Prostate gland (tissue), 2 donors: ENCODE data around the gene PPP2R2B. TPM values are rescaled to one million over a fixed set of nuclear protein-coding genes. Genes with fewer than 3 reads are reported as not detected.

Experiments
- DNase-seq: peaks from one replicate; pipeline ENCODE4 v3.0.0-alpha.2; 2019; ENCODE audit warnings: low spot score
- H3K27ac ChIP-seq, 2 donors: fragments of 200-600 bp; sonication (generic); 2 replicates each; pipeline ENCODE4 v1.5.1; 2017 to 2019
- H3K27me3 ChIP-seq: fragments of 200-600 bp; sonication (generic); replicated peaks from 2 replicates; pipeline ENCODE4 v1.5.1; 2019; ENCODE audit not compliant: insufficient read depth
- H3K36me3 ChIP-seq, 2 donors: fragments of 200-600 bp; sonication (generic); 1 replicate in 1 of 2; 2 replicates in 1 of 2; pipeline versions ENCODE4 v1.5.1 to v1.8.1; 2017 to 2019
- H3K4me1 ChIP-seq: fragments of 200-600 bp; sonication (generic); replicated peaks from 2 replicates; pipeline ENCODE4 v1.5.1; 2019
- H3K4me3 ChIP-seq, 2 donors: fragments of 200-600 bp; sonication (generic); 2 replicates each; pipeline ENCODE4 v1.5.1; 2017 to 2019
- H3K9me3 ChIP-seq: fragments of 200-600 bp; sonication (generic); 2 replicates; pipeline ENCODE4 v1.5.1; 2017
- POLR2A ChIP-seq: fragments of 450-650 bp; IDR thresholded peaks from one replicate; pipeline ENCODE4 v1.6.1; 2016; ENCODE audit warnings: antibody characterized with exemption, mild to moderate bottlenecking
- POLR2AphosphoS5 ChIP-seq: sonication (generic); formaldehyde crosslinking; IDR thresholded peaks from one replicate; pipeline ENCODE4 v1.6.1; 2017; ENCODE audit warnings: antibody characterized with exemption
- WGBS: methylation state at CpG from one replicate; pipeline ENCODE4 v1.1.5; 2018; 5-methylcytosine and 5-hydroxymethylcytosine counted together
- intact Hi-C: fragments of 100-400 bp; cut with DNase I; formaldehyde crosslinking; loops from one replicate; pipeline ENCODE4 v1.14.2; 2022
- total RNA-seq, 2 donors: library from RNA; depleted of rRNA; stranded (reverse); fragments of >200 nt; gene quantifications; one replicate each; pipeline ENCODE4 v1.1.0, GENCODE V29; 2016
- TF ChIP-seq, protein P1 (sequence below), 4 experiments: fragments of 200-600 bp in 2 of 4; fragments of 450-650 bp in 2 of 4; sonication (generic) in 2 of 4; IDR thresholded peaks; 1 replicate in 3 of 4; 2 replicates in 1 of 4; pipeline ENCODE4 v1.5.1; 2016 to 2019; ENCODE audit warnings: antibody characterized with exemption in 4 of 4, mild to moderate bottlenecking in 2 of 4, moderate library complexity in 2 of 4

Gene PPP2R2B
- total RNA-seq, 2 donors from 2014 or later, result 0.68 to 2.6 TPM

DNA sequence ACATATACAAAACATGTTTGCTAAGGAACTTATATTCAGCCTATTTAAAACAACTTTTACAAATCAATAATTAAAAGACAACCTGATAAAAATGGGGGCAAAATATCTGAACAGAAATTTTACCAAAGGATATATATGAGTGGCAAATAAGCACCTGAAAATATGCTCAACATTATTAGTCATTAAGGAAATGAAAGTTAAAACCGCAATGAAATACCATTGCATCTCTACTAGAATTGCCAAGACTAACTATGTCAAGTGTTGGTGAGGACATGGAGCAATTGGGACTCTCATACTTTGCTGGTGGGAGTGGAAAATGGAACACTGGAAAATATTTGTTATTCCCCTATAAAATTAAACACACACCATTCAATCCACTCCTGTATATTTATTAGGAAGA lies 26.3 kb upstream of the PPP2R2B start:
- whole genome bisulfite sequencing, result 96% methylated on average over 1 of the region's 1 CpG

DNA sequence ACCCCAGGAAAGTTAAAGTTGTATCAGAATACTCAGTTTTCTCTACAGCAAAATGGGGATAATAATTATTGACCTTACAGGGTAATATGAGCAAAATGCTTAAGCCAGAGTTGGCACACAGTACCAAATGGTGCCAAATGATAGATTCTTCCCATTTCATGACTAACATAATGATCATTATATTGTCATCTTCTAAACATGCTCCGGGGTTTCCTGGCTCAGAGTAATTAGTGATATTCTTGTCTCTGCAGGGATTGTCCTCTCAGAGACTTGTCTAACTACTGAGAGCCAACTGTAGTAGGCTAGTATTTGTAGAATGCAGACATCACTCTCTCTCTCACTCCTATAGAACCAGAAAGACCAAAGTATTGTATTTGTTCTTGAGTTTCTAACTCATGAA lies 25.2 kb upstream of the PPP2R2B start:
- no peaks in the 10 kb centered on the region for H3K36me3 ChIP-seq
- no peaks in the 10 kb centered on the region for H3K9me3 ChIP-seq
- 94% methylated on average over 1 of the region's 1 CpG for WGBS
- no peak for DNase-seq
- no peaks in the 10 kb centered on the region for H3K4me1 ChIP-seq
- TF ChIP-seq POLR2AphosphoS5 (no peak), POLR2A (no peak)
- TF ChIP-seq, protein P1, sequence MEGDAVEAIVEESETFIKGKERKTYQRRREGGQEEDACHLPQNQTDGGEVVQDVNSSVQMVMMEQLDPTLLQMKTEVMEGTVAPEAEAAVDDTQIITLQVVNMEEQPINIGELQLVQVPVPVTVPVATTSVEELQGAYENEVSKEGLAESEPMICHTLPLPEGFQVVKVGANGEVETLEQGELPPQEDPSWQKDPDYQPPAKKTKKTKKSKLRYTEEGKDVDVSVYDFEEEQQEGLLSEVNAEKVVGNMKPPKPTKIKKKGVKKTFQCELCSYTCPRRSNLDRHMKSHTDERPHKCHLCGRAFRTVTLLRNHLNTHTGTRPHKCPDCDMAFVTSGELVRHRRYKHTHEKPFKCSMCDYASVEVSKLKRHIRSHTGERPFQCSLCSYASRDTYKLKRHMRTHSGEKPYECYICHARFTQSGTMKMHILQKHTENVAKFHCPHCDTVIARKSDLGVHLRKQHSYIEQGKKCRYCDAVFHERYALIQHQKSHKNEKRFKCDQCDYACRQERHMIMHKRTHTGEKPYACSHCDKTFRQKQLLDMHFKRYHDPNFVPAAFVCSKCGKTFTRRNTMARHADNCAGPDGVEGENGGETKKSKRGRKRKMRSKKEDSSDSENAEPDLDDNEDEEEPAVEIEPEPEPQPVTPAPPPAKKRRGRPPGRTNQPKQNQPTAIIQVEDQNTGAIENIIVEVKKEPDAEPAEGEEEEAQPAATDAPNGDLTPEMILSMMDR (IDR thresholded peaks at IDR 0.05), result no peak
- intact Hi-C loops, result no loop called here
- H3K27me3 ChIP-seq, result no peaks in the 10 kb centered on the region
- H3K4me3 ChIP-seq, result no peak overlapping the region
- H3K27ac ChIP-seq, result no peak overlapping the region

More for the DNA sequence above, 26.3 kb upstream of the PPP2R2B start:
- TF ChIP-seq POLR2AphosphoS5, result no peak
- TF ChIP-seq POLR2A, result no peak
- TF ChIP-seq, protein P1 (IDR thresholded peaks at IDR 0.05), result no peak
- Histone ChIP-seq H3K36me3 (no peaks in the 10 kb centered on the region), H3K4me1 (no peaks in the 10 kb centered on the region), H3K4me3 (no peak overlapping the region), H3K27ac (no peak overlapping the region), H3K27me3 (no peaks in the 10 kb centered on the region), H3K9me3 (no peaks in the 10 kb centered on the region)
- DNase-seq, result no peak
- intact Hi-C loops, result no loop called here

DNA sequence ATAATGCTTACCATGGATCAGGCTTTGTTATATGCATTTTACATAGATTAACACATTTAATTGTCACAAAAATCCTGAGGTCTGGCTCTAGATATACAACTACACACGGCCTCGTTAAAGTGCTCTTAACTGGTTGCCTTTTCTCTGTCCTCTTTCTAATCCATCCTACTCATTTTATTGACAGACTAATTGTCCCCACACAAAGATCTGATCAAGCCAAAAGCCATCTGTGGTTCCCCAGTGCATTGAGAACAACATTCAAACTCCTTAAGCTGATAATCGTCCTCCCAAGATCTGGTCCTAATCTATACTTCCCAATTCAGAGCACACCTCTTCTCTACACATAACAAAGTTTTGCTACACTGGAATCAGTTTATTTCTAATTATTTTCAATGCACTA lies 23.9 kb upstream of the PPP2R2B start:
- Histone ChIP-seq H3K27ac (no peak overlapping the region), H3K4me1 (no peaks in the 10 kb centered on the region), H3K27me3 (no peaks in the 10 kb centered on the region), H3K36me3 (no peaks in the 10 kb centered on the region), H3K9me3 (no peaks in the 10 kb centered on the region), H3K4me3 (no peak overlapping the region)
- no peak for TF ChIP-seq POLR2A
- 66% methylated on average over 3 of the region's 3 CpGs for WGBS
- DNase-seq, result no peak
- intact Hi-C loops, result no loop called here

DNA sequence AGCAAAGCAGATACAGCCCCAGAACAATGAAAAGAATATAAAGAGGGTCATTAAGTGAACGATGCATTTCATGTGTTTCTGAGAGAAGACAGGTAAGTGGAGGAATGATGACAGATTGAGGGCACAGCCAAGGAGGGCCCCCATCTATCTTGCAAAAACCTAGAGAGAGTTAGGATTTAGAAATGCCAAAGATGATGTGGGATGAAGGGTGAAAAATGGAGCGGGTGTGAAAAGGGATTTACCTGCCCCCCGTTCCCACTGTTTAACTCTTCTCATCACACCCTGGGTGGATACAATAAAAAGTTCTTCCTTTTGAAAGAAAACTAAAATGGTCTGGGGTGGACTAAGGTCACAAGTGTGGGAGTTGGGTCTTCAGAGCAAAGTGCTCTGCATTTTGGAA lies 18.5 kb upstream of the PPP2R2B start:
- Histone ChIP-seq H3K36me3 (no peaks in the 10 kb centered on the region), H3K4me3 (no peak overlapping the region), H3K9me3 (no peaks in the 10 kb centered on the region), H3K27me3 (no peaks in the 10 kb centered on the region), H3K4me1 (no peaks in the 10 kb centered on the region), H3K27ac (no peak overlapping the region)
- intact Hi-C loops, result no loop called here
- TF ChIP-seq POLR2AphosphoS5, result no peak
- no peak for TF ChIP-seq POLR2A
- TF ChIP-seq, protein P1 (IDR thresholded peaks at IDR 0.05), result no peak
- DNase-seq, result no peak
- WGBS, result 81% methylated on average over 3 of the region's 3 CpGs

DNA sequence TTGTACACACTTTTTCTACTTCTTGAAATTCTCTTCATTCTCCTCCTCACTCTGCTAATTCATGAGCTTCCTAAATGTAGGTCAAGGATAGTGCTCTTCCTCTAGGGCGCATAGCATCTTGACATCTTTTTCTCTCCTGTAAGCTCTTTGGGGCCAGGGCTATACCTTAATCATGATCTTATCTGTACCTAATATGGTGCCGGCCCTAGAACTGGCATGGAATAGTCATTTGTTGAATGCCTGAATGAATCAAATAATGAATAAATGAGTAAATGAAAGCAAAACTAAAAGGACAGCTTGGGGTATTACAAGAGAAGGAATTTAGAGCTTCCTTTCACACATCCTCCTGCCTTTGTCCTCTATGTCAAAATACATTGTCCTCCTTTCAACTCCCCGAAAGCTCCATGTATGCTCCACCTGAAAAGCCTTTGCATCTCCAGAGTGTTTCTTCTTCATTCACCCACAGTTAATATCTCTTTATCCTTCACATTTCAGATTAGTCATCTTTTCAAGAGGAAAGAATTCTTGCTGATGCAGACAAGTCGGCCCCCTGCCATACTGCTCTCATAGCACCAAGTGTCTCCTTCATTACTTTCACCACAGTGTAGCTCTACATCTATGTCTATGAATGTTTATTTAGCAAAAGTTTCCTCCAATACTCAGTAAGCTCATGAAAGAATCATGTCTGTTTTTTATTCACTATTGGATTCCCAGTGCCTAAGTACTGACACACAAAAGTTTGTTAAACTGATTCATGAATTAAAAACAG lies 16.4 kb upstream of the PPP2R2B start:
- Histone ChIP-seq H3K27ac (no peak overlapping the region), H3K36me3 (no peaks in the 10 kb centered on the region), H3K4me3 (no peak overlapping the region), H3K9me3 (no peaks in the 10 kb centered on the region), H3K27me3 (no peaks in the 10 kb centered on the region), H3K4me1 (no peaks in the 10 kb centered on the region)
- WGBS, result 88% methylated on average over 4 of the region's 4 CpGs
- intact Hi-C loops, result no loop called here
- TF ChIP-seq POLR2AphosphoS5 (no peak), POLR2A (no peak)
- TF ChIP-seq, protein P1 (IDR thresholded peaks at IDR 0.05), result no peak
- no peak for DNase-seq
